Activated CD4-positive, alpha-beta T cell treated with anti-CD3 and anti-CD28 coated beads for 36 hours (primary cell): ENCODE results near the gene PTPRM. TPM values are rescaled to one million over a fixed set of nuclear protein-coding genes. Genes with fewer than 3 reads are reported as not detected.

Experiments
- ATAC-seq: fragments of 200-7000 bp; cut with Tn5 transposase; one replicate; pipeline ENCODE4 v1.10.0; 2021; ENCODE audit warnings: mild to moderate bottlenecking, moderate library complexity
- CTCF ChIA-PET: fragments of 350-600 bp; sonication (Branson Sonifier 250); formaldehyde crosslinking; loops from one replicate; lab custom pipeline; 2021; ENCODE audit warnings: antibody characterized with exemption; lab: Charles Lee
- POLR2A ChIA-PET: fragments of 350-600 bp; sonication (Branson Sonifier 250); formaldehyde crosslinking; loops from one replicate; lab custom pipeline; 2021; ENCODE audit warnings: antibody characterized with exemption, inconsistent platforms; lab: Charles Lee
- DNase-seq: peaks from one replicate; pipeline ENCODE4 v3.0.0-alpha.2; 2020
- H3K27ac Mint-ChIP-seq: one replicate; pipeline ENCODE4 v1.8.0; 2021; ENCODE audit warnings: mixed read lengths
- H3K27me3 Mint-ChIP-seq: one replicate; pipeline ENCODE4 v1.8.0; 2021; ENCODE audit warnings: mixed read lengths
- H3K36me3 Mint-ChIP-seq: one replicate; pipeline ENCODE4 v1.8.0; 2021; ENCODE audit warnings: low read depth, mixed read lengths
- H3K4me1 Mint-ChIP-seq: one replicate; pipeline ENCODE4 v1.8.0; 2021; ENCODE audit warnings: mixed read lengths
- H3K4me3 Mint-ChIP-seq: one replicate; pipeline ENCODE4 v1.8.0; 2021; ENCODE audit warnings: mild to moderate bottlenecking, moderate library complexity, mixed read lengths
- H3K9me3 Mint-ChIP-seq: one replicate; pipeline ENCODE4 v1.8.0; 2021; ENCODE audit warnings: low read depth, mixed read lengths
- intact Hi-C, 2 experiments: fragments of 100-400 bp; cut with DNase I in 1 of 2; cut with micrococcal nuclease in 1 of 2; formaldehyde crosslinking; loops; one replicate each; pipeline versions ENCODE4 v1.14.2 to v1.15.1; 2022 to 2024; cut with DNase I, micrococcal nuclease
- total RNA-seq, 2 experiments: library from RNA; stranded (reverse); gene quantifications; one replicate each; pipeline ENCODE4 v1.2.3, GENCODE V29; 2021

The PTPRM gene
- total RNA-seq, 2 experiments from 2014 or later: 6.5 to 14.0 TPM

DNA sequence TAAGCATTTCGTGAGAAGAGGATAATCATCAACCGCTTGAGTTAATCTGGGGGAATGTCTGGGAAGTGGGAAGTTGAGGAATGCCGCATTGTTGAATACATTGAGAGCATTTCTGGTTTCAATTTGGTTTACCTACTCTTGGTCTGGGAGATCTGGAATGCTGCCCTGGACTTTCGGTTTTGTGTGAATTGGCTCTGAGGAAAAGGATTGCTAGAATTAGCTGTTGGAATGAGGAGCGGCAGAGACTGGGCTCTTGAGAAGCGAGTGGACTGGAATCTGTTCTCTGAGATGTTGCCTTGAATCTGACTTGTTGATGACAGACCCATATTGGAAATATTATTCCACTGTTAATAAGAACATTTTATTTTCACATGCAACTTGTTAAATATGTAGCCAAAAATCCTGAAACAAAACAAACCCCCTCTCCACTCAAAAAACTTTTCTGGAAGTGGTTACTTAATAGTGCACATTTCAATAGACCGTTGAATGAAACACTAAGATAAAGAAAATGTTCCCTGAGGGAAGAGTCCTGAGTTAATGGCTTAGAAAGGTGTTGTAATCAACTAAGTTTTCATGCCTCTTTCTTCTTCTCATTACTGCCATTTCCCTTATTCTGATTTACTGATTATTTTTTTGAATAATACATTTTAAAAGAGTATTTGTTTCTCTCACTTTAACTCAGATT is 50.8 kb downstream of the PTPRM start:
- ChIA-PET POLR2A (no interaction called here), CTCF (interaction anchor here (0.7 kb wide), 1 partner anchor 922 kb away, joined by 3 read pairs; no protein-coding TSS in a partner anchor)
- intact Hi-C loops: loop anchor here in 1 of 2 experiments (10.0 kb wide), 1 partner anchor 63 kb away; no protein-coding TSS in a partner anchor
- no peak for ATAC-seq
- Mint-ChIP-seq H3K4me1 (no peaks in the 10 kb centered on the region), H3K36me3 (no peaks in the 10 kb centered on the region), H3K4me3 (no peak overlapping the region), H3K27me3 (no peaks in the 10 kb centered on the region), H3K27ac (no peak overlapping the region), H3K9me3 (no peaks in the 10 kb centered on the region)
- DNase-seq: no peak

- ATAC-seq (no peak), DNase-seq (no peak)
- H3K27ac Mint-ChIP-seq: no peak overlapping the region
- H3K27me3 Mint-ChIP-seq: no peaks in the 10 kb centered on the region
- intact Hi-C loops: loop anchor here in 1 of 2 experiments (10.0 kb wide), 1 partner anchor 64 kb away; no protein-coding TSS in a partner anchor
- H3K36me3 Mint-ChIP-seq: no peaks in the 10 kb centered on the region
- H3K4me1 Mint-ChIP-seq: no peaks in the 10 kb centered on the region
- no peaks in the 10 kb centered on the region for H3K9me3 Mint-ChIP-seq
- CTCF ChIA-PET: interaction anchor here (0.7 to 0.9 kb wide), 2 partner anchors 52 to 921 kb away, joined by 3 read pairs; partner anchors contain the start of gene PTPRM
- H3K4me3 Mint-ChIP-seq: no peak overlapping the region
- POLR2A ChIA-PET: no interaction called here
These were observed 51.9 kb downstream of the PTPRM start for GRCh38 chr18:7618891-7619442.

GRCh38 chr18:7619676-7620075 is 52.6 kb downstream of the PTPRM start:
- no peaks in the 10 kb centered on the region for H3K4me1 Mint-ChIP-seq
- CTCF ChIA-PET: interaction anchor here (0.7 to 0.9 kb wide), 2 partner anchors 17 to 53 kb away, joined by 3 read pairs; partner anchors contain the start of gene PTPRM
- no peak overlapping the region for H3K27ac Mint-ChIP-seq
- POLR2A ChIA-PET: no interaction called here
- H3K4me3 Mint-ChIP-seq: no peak overlapping the region
- intact Hi-C loops: loop anchor here in 1 of 2 experiments (10.0 kb wide), 1 partner anchor 65 kb away; no protein-coding TSS in a partner anchor
- H3K9me3 Mint-ChIP-seq: no peaks in the 10 kb centered on the region
- H3K27me3 Mint-ChIP-seq: no peaks in the 10 kb centered on the region
- ATAC-seq (no peak), DNase-seq (no peak)
- H3K36me3 Mint-ChIP-seq: no peaks in the 10 kb centered on the region

DNA sequence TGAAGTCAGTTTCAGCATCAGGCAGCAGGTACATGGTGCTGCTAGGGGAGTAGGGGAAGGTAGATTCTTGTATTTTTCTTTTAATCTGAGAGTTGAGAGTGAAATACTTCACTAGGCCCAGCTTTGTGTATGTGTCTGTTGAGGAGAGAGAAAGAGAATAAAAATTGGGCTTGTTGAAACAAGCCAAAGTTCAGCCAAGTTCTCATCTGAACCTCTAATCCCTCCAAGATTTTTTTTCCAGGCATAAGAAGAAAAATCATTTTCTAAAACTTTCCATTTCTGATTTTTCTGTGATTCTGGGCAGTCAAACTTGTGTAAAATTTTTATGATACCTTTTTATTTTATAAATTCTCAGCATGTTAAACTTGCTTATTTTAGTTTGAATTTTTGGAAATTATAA is 55.6 kb downstream of the PTPRM start:
- H3K36me3 Mint-ChIP-seq: no peaks in the 10 kb centered on the region
- ChIA-PET CTCF (no interaction called here), POLR2A (no interaction called here)
- no peaks in the 10 kb centered on the region for H3K27me3 Mint-ChIP-seq
- intact Hi-C loops: no loop called here
- ATAC-seq (no peak), DNase-seq (no peak)
- H3K9me3 Mint-ChIP-seq: no peaks in the 10 kb centered on the region
- H3K4me3 Mint-ChIP-seq: no peak overlapping the region
- H3K27ac Mint-ChIP-seq: no peak overlapping the region
- H3K4me1 Mint-ChIP-seq: no peaks in the 10 kb centered on the region

- ATAC-seq (no peak), DNase-seq (no peak)
- H3K4me3 Mint-ChIP-seq: no peak overlapping the region
- H3K4me1 Mint-ChIP-seq: no peaks in the 10 kb centered on the region
- ChIA-PET POLR2A (interaction anchor here (0.6 kb wide), 1 partner anchor 493 kb away, joined by 3 read pairs; no protein-coding TSS in a partner anchor), CTCF (no interaction called here)
- no peaks in the 10 kb centered on the region for H3K36me3 Mint-ChIP-seq
- no peaks in the 10 kb centered on the region for H3K27me3 Mint-ChIP-seq
- H3K9me3 Mint-ChIP-seq: no peaks in the 10 kb centered on the region
- intact Hi-C loops: no loop called here
- no peak overlapping the region for H3K27ac Mint-ChIP-seq
These were observed 56.6 kb downstream of the PTPRM start for GRCh38 chr18:7623681-7624080.

DNA sequence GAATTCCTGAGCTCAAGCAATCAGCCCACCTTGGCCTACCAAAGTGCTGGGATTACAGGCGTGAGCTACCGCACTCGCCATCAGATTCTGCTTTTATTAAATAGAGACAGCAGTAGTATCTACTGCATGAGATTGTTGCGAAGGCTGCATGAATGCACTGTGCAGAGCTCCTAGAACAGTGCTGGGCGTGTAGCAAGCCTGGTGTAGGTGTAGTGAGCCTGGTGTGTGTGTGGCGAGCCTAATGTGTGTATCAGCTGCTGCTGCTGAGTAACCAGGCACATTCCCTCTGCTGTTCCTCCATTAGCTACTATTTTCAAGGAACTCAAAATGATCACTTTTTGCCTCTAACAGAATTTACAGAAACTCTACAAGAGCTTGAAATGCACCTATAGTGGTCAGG is 57.6 kb downstream of the PTPRM start:
- ATAC-seq (no peak), DNase-seq (no peak)
- no peaks in the 10 kb centered on the region for H3K4me1 Mint-ChIP-seq
- ChIA-PET CTCF (interaction anchor here (0.6 to 1.3 kb wide), 2 partner anchors 10 to 1359 kb away, joined by 3 to 5 read pairs; no protein-coding TSS in a partner anchor), POLR2A (no interaction called here)
- H3K36me3 Mint-ChIP-seq: no peaks in the 10 kb centered on the region
- no peaks in the 10 kb centered on the region for H3K9me3 Mint-ChIP-seq
- intact Hi-C loops: no loop called here
- no peak overlapping the region for H3K4me3 Mint-ChIP-seq
- no peak overlapping the region for H3K27ac Mint-ChIP-seq
- no peaks in the 10 kb centered on the region for H3K27me3 Mint-ChIP-seq

GRCh38 chr18:7626175-7626921 is 59.2 kb downstream of the PTPRM start:
- Mint-ChIP-seq H3K4me3 (no peak overlapping the region), H3K27ac (no peak overlapping the region), H3K27me3 (no peaks in the 10 kb centered on the region), H3K9me3 (no peaks in the 10 kb centered on the region), H3K4me1 (no peaks in the 10 kb centered on the region), H3K36me3 (no peaks in the 10 kb centered on the region)
- DNase-seq (no peak), ATAC-seq (no peak)
- intact Hi-C loops: no loop called here
- ChIA-PET POLR2A (no interaction called here), CTCF (interaction anchor here (0.6 kb wide), 1 partner anchor 354 kb away, joined by 4 read pairs; no protein-coding TSS in a partner anchor)

DNA sequence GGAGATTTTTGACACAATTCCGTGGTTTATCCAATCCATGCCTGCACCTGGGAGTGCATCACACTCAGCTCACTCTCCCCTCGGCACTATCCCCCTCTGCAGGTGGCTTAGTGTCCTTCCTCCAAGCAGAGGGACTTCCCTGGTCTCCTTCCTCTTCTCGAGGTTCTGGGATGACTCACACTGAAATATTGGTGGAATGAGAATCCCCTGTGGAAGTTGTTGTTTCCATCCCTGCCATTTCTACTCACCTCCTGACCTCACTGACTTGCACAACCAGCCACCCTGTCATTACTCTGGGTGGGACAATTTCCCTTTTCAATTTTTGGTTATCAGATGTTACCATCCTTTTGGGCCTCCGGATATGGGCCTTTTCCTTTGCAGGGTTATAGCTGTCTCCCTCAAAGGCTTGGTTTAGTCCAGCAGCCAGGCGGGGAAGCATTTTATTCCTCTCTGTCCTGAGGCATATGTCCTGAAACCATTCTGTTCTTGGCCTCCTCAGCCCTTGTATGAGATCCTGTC is 59.9 kb downstream of the PTPRM start:
- Mint-ChIP-seq H3K4me1 (no peaks in the 10 kb centered on the region), H3K9me3 (no peaks in the 10 kb centered on the region), H3K27me3 (no peaks in the 10 kb centered on the region), H3K4me3 (no peak overlapping the region), H3K27ac (no peak overlapping the region), H3K36me3 (no peaks in the 10 kb centered on the region)
- ATAC-seq (no peak), DNase-seq (no peak)
- ChIA-PET CTCF (interaction anchor here (1.2 kb wide), 1 partner anchor 285 kb away, joined by 3 read pairs; no protein-coding TSS in a partner anchor), POLR2A (no interaction called here)
- intact Hi-C loops: no loop called here

- CTCF ChIA-PET: no interaction called here
- POLR2A ChIA-PET: no interaction called here
- DNase-seq (no peak), ATAC-seq (no peak)
- H3K27ac Mint-ChIP-seq: no peak overlapping the region
- H3K36me3 Mint-ChIP-seq: no peaks in the 10 kb centered on the region
- H3K4me1 Mint-ChIP-seq: no peaks in the 10 kb centered on the region
- no peak overlapping the region for H3K4me3 Mint-ChIP-seq
- no peaks in the 10 kb centered on the region for H3K9me3 Mint-ChIP-seq
- H3K27me3 Mint-ChIP-seq: peaks cover 2% of the 10 kb centered on the region
- intact Hi-C loops: no loop called here
These were observed 62.3 kb downstream of the PTPRM start for GRCh38 chr18:7629416-7629815.

- Mint-ChIP-seq H3K9me3 (no peaks in the 10 kb centered on the region), H3K4me1 (no peaks in the 10 kb centered on the region), H3K36me3 (no peaks in the 10 kb centered on the region), H3K4me3 (no peak overlapping the region), H3K27me3 (peaks cover 2% of the 10 kb centered on the region), H3K27ac (no peak overlapping the region)
- POLR2A ChIA-PET: interaction anchor here (0.6 kb wide), 1 partner anchor 600 kb away, joined by 3 read pairs; no protein-coding TSS in a partner anchor
- CTCF ChIA-PET: no interaction called here
- ATAC-seq (no peak), DNase-seq (no peak)
- intact Hi-C loops: no loop called here
These were observed 63.8 kb downstream of the PTPRM start for GRCh38 chr18:7630731-7631442.
